T47D (cell line): ENCODE data around the gene SFPQ.
"Not testable (repeated sequence)": the region's sequence is repeated elsewhere in the genome, so short reads cannot be mapped to it uniquely, and the experiment has no call there.

ENCODE experiments used
- DNase-seq, 2 experiments: peaks; one replicate each; pipeline versions ENCODE4 v3.0.0 to v3.0.0-alpha.2; 2011 to 2012; ENCODE audit warnings: low read depth in 1 of 2, low spot score in 1 of 2
- JUND ChIP-seq: IDR thresholded peaks from 2 replicates; pipeline ENCODE4 v1.6.1; 2012; ENCODE audit warnings: low read depth
- in situ Hi-C: cut with HindIII; loops from 2 replicates; pipeline ENCODE4 v1.10.0; 2016; ENCODE audit warnings: low sequenced_read_pairs, low pct_unique_long_range_greater_than_20kb

The SFPQ gene

GRCh38 chr1:35143737-35144508 lies 49.0 kb downstream of the SFPQ start:
- TF ChIP-seq JUND, result no peak
- no peak for DNase-seq
- in situ Hi-C loops, result no loop called here

DNA sequence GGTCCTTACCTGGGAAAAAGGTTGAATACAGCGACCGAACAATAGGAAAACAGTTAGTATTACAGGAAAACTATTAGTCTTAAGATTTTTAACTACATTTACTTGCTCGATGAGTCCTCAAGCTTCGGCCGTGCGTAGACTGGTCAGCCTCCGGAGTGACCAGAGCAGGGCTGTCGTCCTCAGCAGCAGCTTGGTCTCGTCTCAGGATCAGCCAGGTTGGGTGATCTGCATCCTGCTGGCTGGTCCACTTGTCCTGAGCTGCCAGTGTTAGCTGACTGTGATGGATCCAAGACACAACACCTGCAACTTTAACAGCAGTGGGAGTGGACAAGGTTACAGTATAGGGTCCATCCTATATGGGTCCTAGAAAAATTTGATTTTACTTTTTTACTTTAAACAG lies 50.2 kb downstream of the SFPQ start:
- DNase-seq, in situ Hi-C loops: not testable (repeated sequence)

- in situ Hi-C loops, DNase-seq: not testable (repeated sequence)
Measured at GRCh38 chr1:35142294-35142693, 50.7 kb downstream of the SFPQ start.

- in situ Hi-C loops, DNase-seq: not testable (repeated sequence)
Measured at GRCh38 chr1:35137590-35137989, 55.4 kb downstream of the SFPQ start.

DNA sequence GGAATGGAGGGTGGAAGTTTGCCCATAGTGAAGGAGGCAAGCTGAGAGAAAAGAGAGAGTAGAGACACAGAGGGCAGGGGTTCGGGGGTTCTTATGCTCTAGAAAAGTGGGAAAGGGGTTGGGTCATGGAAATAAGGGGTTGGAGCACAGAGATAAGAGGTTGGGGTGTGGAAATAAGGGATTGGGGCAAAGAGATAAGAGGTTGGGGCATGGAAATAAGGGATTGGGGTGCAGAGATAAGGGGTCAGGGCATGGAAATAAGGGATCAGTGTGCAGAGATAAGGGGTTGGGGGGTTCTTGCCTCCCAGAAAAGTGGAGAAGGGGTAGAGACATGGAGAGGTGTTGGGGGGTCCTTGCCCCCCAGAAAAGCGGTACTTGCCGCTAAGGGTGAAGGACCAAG lies 56.2 kb downstream of the SFPQ start:
- no peak for TF ChIP-seq JUND
- no peak for DNase-seq
- in situ Hi-C loops, result no loop called here
